Measurements from ENCODE around the gene EPS15. TPM values are rescaled to one million over a fixed set of nuclear protein-coding genes. Genes with fewer than 3 reads are reported as not detected.
"Not testable (repeated sequence)": the region's sequence is repeated elsewhere in the genome, so short reads cannot be mapped to it uniquely, and the experiment has no call there.

EPS15 gene
- total RNA-seq, 1 donor from 2014 or later = 41.6 TPM

DNA sequence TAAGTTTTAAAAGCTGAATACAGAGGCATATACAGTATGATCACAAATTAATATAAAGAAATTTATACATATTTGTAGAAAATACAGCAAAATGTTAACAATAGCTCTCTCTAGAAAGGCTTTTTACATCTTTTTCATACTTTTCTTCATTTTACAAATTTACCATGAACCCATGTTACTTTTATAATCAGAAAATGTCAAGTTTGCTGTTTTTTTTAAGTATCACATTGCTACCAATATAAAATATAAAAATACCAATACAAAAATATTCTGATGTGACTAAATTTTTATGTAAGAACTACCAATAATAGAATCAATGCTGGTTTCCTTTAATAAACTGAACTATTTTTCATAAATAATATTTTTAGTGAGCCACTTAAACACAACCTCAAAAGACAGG, 104.3 kb downstream of the EPS15 start:
- TF ChIP-seq, protein P1, sequence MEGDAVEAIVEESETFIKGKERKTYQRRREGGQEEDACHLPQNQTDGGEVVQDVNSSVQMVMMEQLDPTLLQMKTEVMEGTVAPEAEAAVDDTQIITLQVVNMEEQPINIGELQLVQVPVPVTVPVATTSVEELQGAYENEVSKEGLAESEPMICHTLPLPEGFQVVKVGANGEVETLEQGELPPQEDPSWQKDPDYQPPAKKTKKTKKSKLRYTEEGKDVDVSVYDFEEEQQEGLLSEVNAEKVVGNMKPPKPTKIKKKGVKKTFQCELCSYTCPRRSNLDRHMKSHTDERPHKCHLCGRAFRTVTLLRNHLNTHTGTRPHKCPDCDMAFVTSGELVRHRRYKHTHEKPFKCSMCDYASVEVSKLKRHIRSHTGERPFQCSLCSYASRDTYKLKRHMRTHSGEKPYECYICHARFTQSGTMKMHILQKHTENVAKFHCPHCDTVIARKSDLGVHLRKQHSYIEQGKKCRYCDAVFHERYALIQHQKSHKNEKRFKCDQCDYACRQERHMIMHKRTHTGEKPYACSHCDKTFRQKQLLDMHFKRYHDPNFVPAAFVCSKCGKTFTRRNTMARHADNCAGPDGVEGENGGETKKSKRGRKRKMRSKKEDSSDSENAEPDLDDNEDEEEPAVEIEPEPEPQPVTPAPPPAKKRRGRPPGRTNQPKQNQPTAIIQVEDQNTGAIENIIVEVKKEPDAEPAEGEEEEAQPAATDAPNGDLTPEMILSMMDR (conservative IDR thresholded peaks at IDR 0.05) = no peak
- Mint-ChIP-seq H3K4me1 (peaks cover 8% of the 10 kb centered on the region), H3K36me3 (ENCODE audit: low read depth) (peaks cover 10% of the 10 kb centered on the region), H3K27ac (ENCODE audit: unreplicated experiment) (no peak overlapping the region), H3K4me3 (no peak overlapping the region), H3K27me3 (ENCODE audit: low read depth) (no peaks in the 10 kb centered on the region), H3K9me3 (no peaks in the 10 kb centered on the region)
- no peak for DNase-seq (ENCODE audit: low read depth, low spot score)

DNA sequence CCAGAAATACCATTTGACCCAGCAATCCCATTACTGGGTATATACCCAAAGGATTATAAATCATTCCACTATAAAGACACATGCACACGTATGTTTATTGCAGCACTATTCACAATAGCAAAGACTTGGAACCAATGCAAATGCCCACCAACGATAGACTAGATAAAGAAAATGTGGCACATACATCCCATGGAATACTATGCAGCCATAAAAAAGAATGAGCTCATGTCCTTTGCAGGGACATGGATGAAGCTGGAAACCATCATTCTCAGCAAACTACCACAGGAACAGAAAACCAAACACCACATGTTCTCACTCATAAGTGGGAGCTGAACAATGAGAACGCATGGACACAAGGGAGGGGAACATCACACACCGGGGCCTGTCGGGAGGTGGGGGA, 107.2 kb downstream of the EPS15 start:
- H3K9me3 Mint-ChIP-seq; H3K27ac Mint-ChIP-seq (ENCODE audit: unreplicated experiment); H3K4me1 Mint-ChIP-seq; H3K27me3 Mint-ChIP-seq (ENCODE audit: low read depth); DNase-seq (ENCODE audit: low read depth, low spot score); H3K4me3 Mint-ChIP-seq: not testable (repeated sequence)
- H3K36me3 Mint-ChIP-seq (ENCODE audit: low read depth) = peaks cover 15% of the 10 kb centered on the region

DNA sequence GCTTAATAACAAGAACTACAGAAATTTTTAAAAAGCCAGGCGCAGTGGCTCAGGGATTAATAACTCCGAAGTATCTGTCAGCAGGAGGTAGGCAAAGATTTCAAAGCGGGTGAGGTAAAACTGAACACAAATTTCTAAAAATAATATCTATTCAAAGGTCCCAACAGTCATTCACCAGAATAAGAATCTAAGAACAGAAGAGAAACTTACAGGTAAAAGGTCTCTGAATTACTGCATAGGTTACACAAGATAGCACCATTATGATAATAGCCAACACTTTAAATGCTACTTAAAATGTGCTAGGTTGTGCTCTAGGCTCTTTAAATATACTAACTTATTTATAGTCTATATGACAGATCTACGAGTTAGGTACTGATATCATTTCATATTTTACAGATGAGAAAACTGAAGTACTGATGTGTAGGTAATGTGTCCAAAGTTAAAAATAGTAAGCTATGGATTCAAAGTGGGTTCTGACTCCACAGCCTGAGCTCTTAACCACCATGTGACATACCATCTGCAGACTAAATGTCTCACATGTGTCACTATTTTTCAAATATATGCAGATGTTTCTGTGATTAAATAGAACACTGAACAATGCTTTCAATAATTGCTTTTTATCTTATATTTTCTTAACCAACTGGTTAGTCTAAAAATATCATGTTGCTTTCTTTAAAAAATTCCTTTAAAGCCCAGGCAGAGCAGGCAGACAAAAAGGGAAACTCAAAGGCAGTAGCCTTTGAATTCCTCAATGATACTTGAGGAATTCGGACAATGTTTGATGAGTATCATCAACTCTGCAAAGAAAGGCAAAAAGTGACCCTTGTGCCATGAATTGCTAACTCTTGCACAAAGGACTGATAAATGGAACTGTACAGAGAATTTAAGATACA, 108.3 kb downstream of the EPS15 start:
- Mint-ChIP-seq H3K27ac (ENCODE audit: unreplicated experiment) (no peak overlapping the region), H3K4me1 (peaks cover 8% of the 10 kb centered on the region), H3K4me3 (no peak overlapping the region), H3K36me3 (ENCODE audit: low read depth) (peaks cover 18% of the 10 kb centered on the region), H3K9me3 (no peaks in the 10 kb centered on the region), H3K27me3 (ENCODE audit: low read depth) (no peaks in the 10 kb centered on the region)
- TF ChIP-seq, protein P1 (conservative IDR thresholded peaks at IDR 0.05) = no peak
- no peak for DNase-seq (ENCODE audit: low read depth, low spot score)

DNA sequence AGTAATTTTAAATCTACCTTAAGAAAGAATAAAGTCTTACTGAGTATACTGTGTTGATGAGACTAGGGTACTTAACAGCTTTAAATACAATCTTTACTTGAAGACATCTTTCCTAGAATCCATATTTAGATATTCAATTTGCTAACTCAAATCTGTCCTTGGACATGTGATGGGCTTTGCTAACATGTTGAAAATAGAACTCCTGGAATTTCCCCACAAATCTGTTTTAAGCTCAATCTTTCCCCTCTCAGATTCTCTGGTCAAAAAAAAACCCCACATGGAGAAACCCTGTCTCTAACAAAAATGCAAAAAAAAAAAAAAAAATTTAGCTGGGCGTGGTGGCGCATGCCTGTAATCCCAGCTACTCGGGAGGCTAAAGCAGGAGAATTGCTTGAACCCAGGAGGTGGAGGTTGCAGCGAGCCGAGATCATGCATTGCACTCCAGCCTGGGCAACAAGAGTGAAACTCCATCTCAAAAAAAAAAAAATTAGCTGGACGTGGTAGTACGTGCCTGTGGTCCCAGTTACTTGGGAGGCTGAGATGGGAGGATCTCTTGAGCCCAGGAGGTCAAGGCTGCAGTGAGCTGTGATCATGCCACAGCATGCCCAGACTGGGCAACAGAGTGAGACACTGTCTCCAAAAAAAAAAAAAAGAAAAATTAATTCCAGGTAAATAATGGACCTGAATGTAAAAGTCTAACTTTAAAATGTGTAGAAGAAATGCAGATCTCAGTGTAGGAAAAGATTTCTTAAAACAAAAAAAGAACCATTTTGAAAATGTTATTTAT, 109.1 kb downstream of the EPS15 start:
- not testable (repeated sequence) for H3K4me3 Mint-ChIP-seq; H3K9me3 Mint-ChIP-seq; H3K27ac Mint-ChIP-seq (ENCODE audit: unreplicated experiment); H3K27me3 Mint-ChIP-seq (ENCODE audit: low read depth); DNase-seq (ENCODE audit: low read depth, low spot score); H3K4me1 Mint-ChIP-seq
- peaks cover 22% of the 10 kb centered on the region for H3K36me3 Mint-ChIP-seq (ENCODE audit: low read depth)

DNA sequence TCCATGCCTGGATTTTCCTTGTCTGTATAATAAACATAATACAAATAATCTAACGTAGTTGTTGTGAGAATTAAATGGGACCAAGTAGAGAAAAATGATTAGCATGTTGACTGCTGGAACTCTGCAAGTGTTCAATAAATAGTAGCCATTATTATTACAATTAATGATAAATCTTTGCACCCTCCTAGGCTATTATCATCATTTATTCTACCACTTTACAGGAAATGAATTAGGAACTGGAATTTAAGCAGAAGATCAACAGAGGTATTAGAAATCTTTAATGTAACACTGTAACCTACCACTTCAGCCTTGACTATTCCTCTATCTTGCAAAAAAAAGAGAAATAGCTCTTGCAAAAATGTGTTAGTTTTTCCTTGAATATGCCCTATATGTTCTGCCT, 126.8 kb downstream of the EPS15 start:
- H3K36me3 Mint-ChIP-seq (ENCODE audit: low read depth) = peaks cover 15% of the 10 kb centered on the region
- no peaks in the 10 kb centered on the region for H3K9me3 Mint-ChIP-seq
- no peak overlapping the region for H3K27ac Mint-ChIP-seq (ENCODE audit: unreplicated experiment)
- no peak overlapping the region for H3K4me3 Mint-ChIP-seq
- DNase-seq (ENCODE audit: low read depth, low spot score) = no peak
- TF ChIP-seq, protein P1 (conservative IDR thresholded peaks at IDR 0.05) = no peak
- H3K4me1 Mint-ChIP-seq = no peaks in the 10 kb centered on the region
- no peaks in the 10 kb centered on the region for H3K27me3 Mint-ChIP-seq (ENCODE audit: low read depth)

DNA sequence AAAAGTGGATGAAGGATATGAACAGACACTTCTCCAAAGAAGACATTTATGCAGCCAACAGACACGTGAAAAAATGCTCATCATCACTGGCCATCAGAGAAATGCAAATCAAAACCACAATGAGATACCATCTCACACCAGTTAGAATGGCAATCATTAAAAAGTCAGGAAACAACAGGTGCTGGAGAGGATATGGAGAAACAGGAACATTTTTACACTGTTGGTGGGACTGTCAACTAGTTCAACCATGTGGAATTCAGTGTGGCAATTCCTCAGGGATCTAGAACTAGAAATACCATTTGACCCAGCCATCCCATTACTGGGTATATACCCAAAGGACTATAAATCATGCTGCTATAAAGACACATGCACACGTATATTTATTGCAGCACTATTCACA, 128.4 kb downstream of the EPS15 start:
- not testable (repeated sequence) for H3K27ac Mint-ChIP-seq (ENCODE audit: unreplicated experiment); H3K4me1 Mint-ChIP-seq; H3K9me3 Mint-ChIP-seq; DNase-seq (ENCODE audit: low read depth, low spot score); H3K27me3 Mint-ChIP-seq (ENCODE audit: low read depth); H3K4me3 Mint-ChIP-seq
- peaks cover 26% of the 10 kb centered on the region for H3K36me3 Mint-ChIP-seq (ENCODE audit: low read depth)

DNA sequence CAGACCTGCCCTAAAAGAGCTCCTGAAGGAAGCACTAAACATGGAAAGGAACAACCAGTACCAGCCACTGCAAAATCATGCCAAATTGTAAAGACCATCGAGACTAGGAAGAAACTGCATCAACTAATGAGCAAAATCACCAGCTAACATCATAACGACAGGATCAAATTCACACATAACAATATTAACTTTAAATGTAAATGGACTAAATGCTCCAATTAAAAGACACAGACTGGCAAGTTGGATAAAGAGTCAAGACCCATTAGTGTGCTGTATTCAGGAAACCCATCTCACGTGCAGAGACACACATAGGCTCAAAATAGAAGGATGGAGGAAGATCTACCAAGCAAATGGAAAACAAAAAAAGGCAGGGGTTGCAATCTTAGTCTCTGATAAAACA, 131.8 kb downstream of the EPS15 start:
- H3K27ac Mint-ChIP-seq (ENCODE audit: unreplicated experiment); H3K4me1 Mint-ChIP-seq; H3K27me3 Mint-ChIP-seq (ENCODE audit: low read depth); DNase-seq (ENCODE audit: low read depth, low spot score); H3K4me3 Mint-ChIP-seq: not testable (repeated sequence)
- Mint-ChIP-seq H3K9me3 (peaks cover 15% of the 10 kb centered on the region), H3K36me3 (ENCODE audit: low read depth) (peaks cover 53% of the 10 kb centered on the region)

DNA sequence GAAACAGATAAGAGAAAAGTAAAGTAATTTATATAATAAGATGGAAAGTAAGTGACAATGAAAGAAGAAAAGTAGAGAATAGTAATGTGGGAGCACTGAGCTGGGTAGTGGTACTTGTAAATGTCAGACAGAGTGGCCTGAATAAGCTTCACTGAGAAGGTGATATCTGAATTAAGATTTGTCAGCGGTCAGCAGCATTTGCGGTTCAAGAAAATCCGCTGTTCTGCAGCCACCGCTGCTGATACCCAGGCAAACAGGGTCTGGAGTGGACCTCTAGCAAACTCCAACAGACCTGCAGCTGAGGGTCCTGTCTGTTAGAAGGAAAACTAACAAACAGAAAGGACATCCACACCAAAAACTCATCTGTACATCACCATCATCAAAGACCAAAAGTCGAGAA, 132.8 kb downstream of the EPS15 start:
- not testable (repeated sequence) for DNase-seq (ENCODE audit: low read depth, low spot score); H3K27ac Mint-ChIP-seq (ENCODE audit: unreplicated experiment); H3K4me1 Mint-ChIP-seq; H3K27me3 Mint-ChIP-seq (ENCODE audit: low read depth); H3K4me3 Mint-ChIP-seq
- peaks cover 54% of the 10 kb centered on the region for H3K36me3 Mint-ChIP-seq (ENCODE audit: low read depth)
- H3K9me3 Mint-ChIP-seq = peaks cover 15% of the 10 kb centered on the region

Measured in neural crest cell (in vitro differentiated cells).